H1 (cell line): ENCODE data around the gene TCF7L1. TPM values are rescaled to one million over a fixed set of nuclear protein-coding genes. Genes with fewer than 3 reads are reported as not detected.

ENCODE experiments used
- CTCF ChIA-PET: fragments of 300-600 bp; sonication (Branson Sonifier 250); formaldehyde crosslinking; loops from one replicate; lab custom pipeline; 2021; ENCODE audit not compliant: partially characterized antibody; lab: Charles Lee
- POLR2A ChIA-PET: fragments of 300-600 bp; sonication (Branson Sonifier 250); formaldehyde crosslinking; loops from one replicate; lab custom pipeline; 2021; ENCODE audit warnings: inconsistent platforms; ENCODE audit not compliant: partially characterized antibody; lab: Charles Lee
- DNase-seq, 2 experiments: peaks; one replicate each; pipeline versions ENCODE4 v3.0.0 to v3.0.0-alpha.2; 2010 to 2022; ENCODE audit warnings: low spot score in 2 of 2, low read depth in 1 of 2, mixed read lengths in 1 of 2
- FAIRE-seq: peaks from 2 replicates; lab custom pipeline; 2011; peaks lifted over from hg19 to GRCh38; lab: Jason Lieb, UNC
- H2AFZ ChIP-seq: 2 replicates; pipeline ENCODE4 v1.8.1; 2012; ENCODE audit warnings: low read length, inconsistent platforms
- H2AK5ac ChIP-seq: 2 replicates; pipeline ENCODE4 v1.6.1; 2013; ENCODE audit warnings: low read depth, low read length
- H2BK120ac ChIP-seq: replicated peaks from 2 replicates; pipeline ENCODE3; 2013; ENCODE audit warnings: low read depth, low read length, inconsistent platforms
- H2BK12ac ChIP-seq: 2 replicates; pipeline ENCODE4 v1.6.1; 2013; ENCODE audit warnings: low read depth, low read length
- H2BK15ac ChIP-seq: 2 replicates; pipeline ENCODE4 v1.6.1; 2013; ENCODE audit warnings: low read length
- H2BK20ac ChIP-seq: 2 replicates; pipeline ENCODE4 v1.6.1; 2013; ENCODE audit warnings: low read length
- H2BK5ac ChIP-seq: 2 replicates; pipeline ENCODE4 v1.6.1; 2013; ENCODE audit warnings: low read depth, low read length
- H3K14ac ChIP-seq: 2 replicates; pipeline ENCODE4 v1.6.1; 2013; ENCODE audit warnings: inconsistent platforms; ENCODE audit not compliant: insufficient read length
- H3K18ac ChIP-seq: 2 replicates; pipeline ENCODE4 v1.6.1; 2013; ENCODE audit warnings: low read length; ENCODE audit errors: extremely low read depth
- H3K23ac ChIP-seq: 2 replicates; pipeline ENCODE4 v1.6.1; 2013; ENCODE audit warnings: inconsistent platforms; ENCODE audit not compliant: insufficient read length
- H3K23me2 ChIP-seq: 2 replicates; pipeline ENCODE4 v1.6.1; 2013; ENCODE audit warnings: low read depth, low read length
- H3K27ac ChIP-seq: 2 replicates; pipeline ENCODE4 v1.6.1; 2011; ENCODE audit warnings: low read depth, low read length, inconsistent platforms
- H3K27me3 ChIP-seq, 4 experiments: replicated peaks in 1 of 4; 1 replicate in 1 of 4; 2 replicates in 3 of 4; pipeline versions ENCODE4 v1.6.1 to v1.8.1; 2011 to 2013; ENCODE audit warnings: low read length in 3 of 4, mild to moderate bottlenecking in 3 of 4, inconsistent platforms in 2 of 4, mixed read lengths in 2 of 4, moderate library complexity in 1 of 4; ENCODE audit not compliant: control insufficient read depth in 3 of 4, insufficient read depth in 3 of 4; ENCODE audit errors: extremely low read depth in 1 of 4
- H3K36me3 ChIP-seq, 4 experiments: 2 replicates each; pipeline versions ENCODE4 v1.6.1 to v1.8.1; 2011 to 2013; ENCODE audit warnings: mild to moderate bottlenecking in 4 of 4, low read length in 3 of 4, moderate library complexity in 2 of 4, control low read depth in 1 of 4, inconsistent platforms in 1 of 4; ENCODE audit not compliant: insufficient read depth in 4 of 4, control insufficient read depth in 2 of 4
- H3K4ac ChIP-seq: replicated peaks from 2 replicates; pipeline ENCODE3; 2013; ENCODE audit warnings: low read length, low read depth, mixed read lengths, inconsistent platforms; ENCODE audit not compliant: insufficient read length
- H3K4me1 ChIP-seq, 4 experiments: replicated peaks in 1 of 4; 1 replicate in 1 of 4; 2 replicates in 3 of 4; pipeline versions ENCODE4 v1.6.1 to v1.8.1; 2011 to 2013; ENCODE audit warnings: low read length in 3 of 4, inconsistent platforms in 2 of 4, mixed read lengths in 1 of 4; ENCODE audit not compliant: insufficient read depth in 4 of 4, control insufficient read depth in 3 of 4
- H3K4me2 ChIP-seq, 2 experiments: 2 replicates each; pipeline versions ENCODE4 v1.6.1 to v1.8.1; 2011 to 2013; ENCODE audit warnings: low read depth in 2 of 2, low read length in 2 of 2, control low read depth in 1 of 2, inconsistent platforms in 1 of 2, mild to moderate bottlenecking in 1 of 2; ENCODE audit not compliant: insufficient read depth in 1 of 2
- H3K4me3 ChIP-seq, 4 experiments: fragments of 200-600, 300-600 bp in 1 of 4; sonication (generic), shearing (Covaris generic), sonication (Bioruptor Twin) in 1 of 4; 2 replicates each; pipeline versions ENCODE4 v1.5.1 to v1.8.1; 2011 to 2016; ENCODE audit warnings: low read length in 4 of 4, low read depth in 3 of 4, control low read depth in 2 of 4, inconsistent platforms in 2 of 4, mild to moderate bottlenecking in 2 of 4, mixed read lengths in 1 of 4, moderate library complexity in 1 of 4; ENCODE audit not compliant: insufficient read depth in 2 of 4; ENCODE audit errors: extremely low read depth in 1 of 4
- H3K56ac ChIP-seq: replicated peaks from 2 replicates; pipeline ENCODE3; 2013; ENCODE audit warnings: low read depth, mild to moderate bottlenecking, mixed read lengths, low read length, inconsistent platforms; ENCODE audit not compliant: insufficient read length
- H3K79me1 ChIP-seq: 2 replicates; pipeline ENCODE4 v1.6.1; 2013; ENCODE audit warnings: low read depth, low read length, control low read depth
- H3K79me2 ChIP-seq, 2 experiments: 2 replicates each; pipeline versions ENCODE4 v1.6.1 to v1.8.1; 2012 to 2013; ENCODE audit warnings: low read length in 2 of 2, mild to moderate bottlenecking in 2 of 2, inconsistent platforms in 1 of 2; ENCODE audit not compliant: insufficient read depth in 2 of 2, control insufficient read depth in 1 of 2
- H3K9ac ChIP-seq, 4 experiments: replicated peaks in 1 of 4; 1 replicate in 1 of 4; 2 replicates in 3 of 4; pipeline versions ENCODE4 v1.6.1 to v1.8.1; 2011 to 2013; ENCODE audit warnings: low read depth in 3 of 4, low read length in 3 of 4, control low read depth in 2 of 4, mild to moderate bottlenecking in 2 of 4, moderate library complexity in 2 of 4, inconsistent platforms in 1 of 4; ENCODE audit errors: extremely low read depth in 1 of 4
- H3K9me3 ChIP-seq, 2 experiments: 2 replicates each; pipeline versions ENCODE4 v1.6.1 to v1.8.1; 2012 to 2013; ENCODE audit warnings: mild to moderate bottlenecking in 2 of 2, moderate library complexity in 2 of 2, control low read depth in 1 of 2, inconsistent platforms in 1 of 2, low read depth in 1 of 2, low read length in 1 of 2, mixed read lengths in 1 of 2; ENCODE audit not compliant: insufficient read depth in 2 of 2
- H4K20me1 ChIP-seq, 2 experiments: replicated peaks in 1 of 2; 2 replicates each; pipeline versions ENCODE3 to v1.8.1; 2011 to 2013; ENCODE audit warnings: inconsistent platforms in 2 of 2, low read length in 2 of 2, mild to moderate bottlenecking in 1 of 2; ENCODE audit not compliant: insufficient read depth in 2 of 2, control insufficient read depth in 1 of 2
- H4K5ac ChIP-seq: 2 replicates; pipeline ENCODE4 v1.6.1; 2013; ENCODE audit warnings: low read length, low read depth, mixed read lengths, inconsistent platforms; ENCODE audit not compliant: insufficient read length
- H4K8ac ChIP-seq: 2 replicates; pipeline ENCODE4 v1.8.0; 2013; ENCODE audit warnings: mild to moderate bottlenecking, moderate library complexity, low read length, inconsistent platforms; ENCODE audit not compliant: insufficient read depth; ENCODE audit errors: extremely low read depth
- H4K91ac ChIP-seq: replicated peaks from 2 replicates; pipeline ENCODE3; 2013; ENCODE audit warnings: low read length, mixed read lengths, inconsistent platforms; ENCODE audit not compliant: insufficient read length
- BCL11A ChIP-seq, 2 experiments: IDR thresholded peaks; one replicate each; pipeline ENCODE4 v1.6.1; 2011; ENCODE audit warnings: low read depth in 2 of 2, low read length in 2 of 2, mild to moderate bottlenecking in 2 of 2
- FOSL1 ChIP-seq: IDR thresholded peaks from 2 replicates; pipeline ENCODE4 v1.6.1; 2011; ENCODE audit warnings: mild to moderate bottlenecking, low read depth, low read length, moderate library complexity; ENCODE audit not compliant: insufficient read depth
- POLR2AphosphoS5 ChIP-seq: IDR thresholded peaks from 2 replicates; pipeline ENCODE4 v1.6.1; 2011; ENCODE audit warnings: low read depth, low read length
- RBBP5 ChIP-seq: IDR thresholded peaks from 2 replicates; pipeline ENCODE4 v1.7.1; 2012; ENCODE audit warnings: low read depth, mild to moderate bottlenecking, inconsistent platforms, low read length, moderate library complexity, borderline replicate concordance
- WGBS, 2 experiments: shearing (Covaris generic) in 1 of 2; methylation state at CpG; one replicate each; pipeline versions ENCODE4 v1.1.6 to v1.1.7; 2013 to 2015; ENCODE audit warnings: low lambda C conversion rate in 2 of 2, mixed read lengths in 2 of 2, inconsistent platforms in 1 of 2, low coverage in 1 of 2, missing lambda C conversion rate in 1 of 2; ENCODE audit not compliant: insufficient replicate concordance in 2 of 2, insufficient coverage in 1 of 2, insufficient read length in 1 of 2; ENCODE audit errors: extremely low coverage in 1 of 2, missing lambda C conversion rate in 1 of 2; 5-methylcytosine and 5-hydroxymethylcytosine counted together
- polyA plus RNA-seq, 7 experiments: library from polyadenylated mRNA; depleted of rRNA in 3 of 7; stranded (reverse) in 5 of 7; unstranded in 2 of 7; fragments of >200 nt in 5 of 7; fragments of 200-250 nt in 2 of 7; gene quantifications; 1 replicate in 5 of 7; 2 replicates in 1 of 7; 4 replicates in 1 of 7; pipeline versions ENCODE4 v1.2.1 to v1.2.3, GENCODE V29; 2011 to 2013; ENCODE audit warnings: missing spikeins in 2 of 7, mixed read lengths in 2 of 7
- total RNA-seq: library from RNA; stranded (reverse); fragmentation: NEBNext Ultra II Directional; extraction: Animal tissue kit (Norgen Biotek cat#: 25700); gene quantifications from 2 replicates; pipeline ENCODE4 v1.2.1, GENCODE V29; 2021

Gene TCF7L1
- total and polyA plus RNA-seq, 2 of the 8 experiments (the other 6 are each of a cell fraction or from before 2014, with no cell fraction given): 27.5 to 108 TPM

- FAIRE-seq: no peak
- H3K4ac ChIP-seq: no peak overlapping the region
- no peak overlapping the region for H4K8ac ChIP-seq
- no peak overlapping the region for H3K23ac ChIP-seq
- H3K9me3 ChIP-seq: no peaks in the 10 kb centered on the region
- no peaks in the 10 kb centered on the region for H3K27me3 ChIP-seq
- no peaks in the 10 kb centered on the region; the same call in 1 of the 2 replicates for H3K79me1 ChIP-seq
- CTCF ChIA-PET: interaction anchor here (0.7 to 15.9 kb wide), 10 partner anchors 12 to 97 kb away, joined by 3 to 283 read pairs (median 9); no protein-coding TSS in a partner anchor
- peaks cover 0 to 6% (median 1%) of the 10 kb centered on the region in 4 experiments; a peak in 2 of 8 replicates for H3K36me3 ChIP-seq
- 74% methylated on average over 7 of the region's 7 CpGs; no CpG with 5 or more reads in 1 of the 2 experiments for WGBS, 2 experiments
- H3K4me1 ChIP-seq: peaks cover 13 to 25% (median 21%) of the 10 kb centered on the region in 4 experiments; a peak in 6 of 7 replicates
- no peak overlapping the region for H2BK20ac ChIP-seq
- no peak overlapping the region for H3K56ac ChIP-seq
- H2BK5ac ChIP-seq: no peak overlapping the region
- no peak overlapping the region for H3K4me2 ChIP-seq
- TF ChIP-seq FOSL1 (no peak), POLR2AphosphoS5 (0 out of 2 replicates have a peak, but pooled peaks have one; percentile 29), RBBP5 (no peak), BCL11A (IDR thresholded peaks at IDR 0.05; ENCODE audit: low read depth in 2 of 2, low read length in 2 of 2) (no peak)
- no peak overlapping the region for H2AFZ ChIP-seq
- peaks cover 0 to 75% of the 10 kb centered on the region in 2 experiments; a peak in 3 of 4 replicates for H3K79me2 ChIP-seq
- H2BK15ac ChIP-seq: no peak overlapping the region
- H4K5ac ChIP-seq: no peak overlapping the region
- H3K14ac ChIP-seq: no peak overlapping the region
- H2BK120ac ChIP-seq: no peak overlapping the region
- POLR2A ChIA-PET: interaction anchor here (0.6 to 2.5 kb wide), 10 partner anchors 10 to 298 kb away, joined by 3 to 18 read pairs (median 3); no protein-coding TSS in a partner anchor
- 0 out of 2 replicates have a peak overlapping the region, but pooled peaks have one; percentile 5 for H2AK5ac ChIP-seq
- H4K91ac ChIP-seq: no peak overlapping the region
- H3K23me2 ChIP-seq: no peaks in the 10 kb centered on the region; the same call in 1 of the 2 replicates
- H3K9ac ChIP-seq: no peak overlapping the region
- H2BK12ac ChIP-seq: no peak overlapping the region
- H4K20me1 ChIP-seq: peaks cover 12 to 19% of the 10 kb centered on the region in 2 experiments
- H3K27ac ChIP-seq: no peak overlapping the region
- no peak for DNase-seq
- H3K4me3 ChIP-seq: no peak overlapping the region
- H3K18ac ChIP-seq: no peak overlapping the region
These were observed 132.1 kb downstream of the TCF7L1 start for GRCh38 chr2:85265304-85265703.
